NCI-H460 (cell line): ENCODE data around the gene SULT2B1. TPM values are rescaled to one million over a fixed set of nuclear protein-coding genes. Genes with fewer than 3 reads are reported as not detected.
"Not testable (repeated sequence)": the region's sequence is repeated elsewhere in the genome, so short reads cannot be mapped to it uniquely, and the experiment has no call there.

ENCODE experiments used
- DNase-seq: peaks from one replicate; pipeline ENCODE4 v3.0.0-alpha.2; 2016; ENCODE audit warnings: low read depth; ENCODE audit errors: extremely low read depth
- total RNA-seq: library from RNA; depleted of rRNA; stranded (reverse); fragments of >200 nt; shearing (Covaris generic); gene quantifications from 2 replicates; pipeline ENCODE4 v1.2.3, GENCODE V29; 2014

SULT2B1 gene
- total RNA-seq, 1 experiment from 2014 or later = 0.12 TPM

- no peak for DNase-seq
These were observed 4.9 kb downstream of the SULT2B1 start for GRCh38 chr19:48556825-48557224.

- no peak for DNase-seq
These were observed 6.2 kb downstream of the SULT2B1 start for GRCh38 chr19:48558018-48558684.

GRCh38 chr19:48560095-48560530 lies 8.1 kb downstream of the SULT2B1 start:
- no peak for DNase-seq

GRCh38 chr19:48561412-48561811 lies 9.4 kb downstream of the SULT2B1 start:
- no peak for DNase-seq

GRCh38 chr19:48565090-48565489 lies 13.1 kb downstream of the SULT2B1 start:
- no peak for DNase-seq

GRCh38 chr19:48568345-48568886 lies 16.4 kb downstream of the SULT2B1 start:
- DNase-seq = peak; percentile 79

- no peak for DNase-seq
These were observed 17.8 kb downstream of the SULT2B1 start for GRCh38 chr19:48569814-48570213.

GRCh38 chr19:48571378-48572162 lies 19.6 kb downstream of the SULT2B1 start:
- DNase-seq = no peak

GRCh38 chr19:48573163-48573505 lies 21.2 kb downstream of the SULT2B1 start:
- no peak for DNase-seq

GRCh38 chr19:48575931-48576622 lies 24.1 kb downstream of the SULT2B1 start:
- no peak for DNase-seq

GRCh38 chr19:48577908-48578307 lies 25.9 kb downstream of the SULT2B1 start:
- not testable (repeated sequence) for DNase-seq

GRCh38 chr19:48578891-48579290 lies 26.9 kb downstream of the SULT2B1 start:
- no peak for DNase-seq

- DNase-seq = no peak
These were observed 30.2 kb downstream of the SULT2B1 start for GRCh38 chr19:48582168-48582567.

GRCh38 chr19:48587387-48587786 lies 35.4 kb downstream of the SULT2B1 start:
- DNase-seq = no peak

- peak; percentile 82 for DNase-seq
These were observed 36.9 kb downstream of the SULT2B1 start for GRCh38 chr19:48588670-48589401.

GRCh38 chr19:48591021-48591420 lies 39.0 kb downstream of the SULT2B1 start:
- DNase-seq = no peak

GRCh38 chr19:48595171-48595570 lies 43.2 kb downstream of the SULT2B1 start:
- no peak for DNase-seq

- no peak for DNase-seq
These were observed 43.9 kb downstream of the SULT2B1 start for GRCh38 chr19:48595833-48596232.

- no peak for DNase-seq
These were observed 44.3 kb downstream of the SULT2B1 start for GRCh38 chr19:48596237-48596636.

- no peak for DNase-seq
These were observed 44.9 kb downstream of the SULT2B1 start for GRCh38 chr19:48596679-48597465.
